Measurements from ENCODE around the gene PCSK1N. TPM values are rescaled to one million over a fixed set of nuclear protein-coding genes. Genes with fewer than 3 reads are reported as not detected.

PCSK1N gene
- total and polyA plus RNA-seq, 9 of the 15 experiments (the other 6 are each of a cell fraction or from before 2014, with no cell fraction given) = 0.07 to 0.55 (median 0.54) TPM; not detected in 6

DNA sequence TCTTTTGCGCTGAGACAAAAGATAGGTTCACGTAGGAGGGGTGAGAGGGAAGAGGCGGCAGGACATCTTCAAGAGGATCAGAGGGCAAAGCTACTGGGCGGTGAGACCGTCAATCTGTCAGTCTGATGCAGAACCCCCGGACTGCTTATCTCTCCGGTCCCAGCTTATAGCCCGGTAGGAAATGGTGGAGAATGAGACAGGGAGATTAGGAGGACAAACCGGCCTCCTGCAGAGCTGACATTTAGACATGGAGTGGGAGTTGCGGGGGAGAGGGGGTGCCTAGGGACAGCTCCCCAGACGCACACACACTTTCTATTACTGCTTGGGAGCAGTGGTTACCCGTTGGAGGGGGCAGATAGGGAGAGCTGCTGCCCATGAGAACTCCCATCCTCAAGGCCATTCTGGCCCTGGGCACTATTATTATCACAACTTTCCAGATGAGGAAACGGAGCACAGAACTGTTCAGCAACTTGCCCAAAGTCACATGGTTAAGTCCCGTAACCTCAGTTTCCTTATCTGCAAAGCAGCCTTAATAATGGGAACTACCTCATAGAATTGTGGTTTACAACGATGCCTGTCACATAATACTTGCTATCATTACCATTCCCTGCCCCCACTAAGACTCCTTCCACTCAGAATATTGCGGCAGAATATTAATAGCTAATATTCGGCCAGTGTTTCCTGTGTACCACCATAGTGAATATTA is 34.7 kb downstream of the PCSK1N start (continued):
- TF ChIP-seq, protein P1, sequence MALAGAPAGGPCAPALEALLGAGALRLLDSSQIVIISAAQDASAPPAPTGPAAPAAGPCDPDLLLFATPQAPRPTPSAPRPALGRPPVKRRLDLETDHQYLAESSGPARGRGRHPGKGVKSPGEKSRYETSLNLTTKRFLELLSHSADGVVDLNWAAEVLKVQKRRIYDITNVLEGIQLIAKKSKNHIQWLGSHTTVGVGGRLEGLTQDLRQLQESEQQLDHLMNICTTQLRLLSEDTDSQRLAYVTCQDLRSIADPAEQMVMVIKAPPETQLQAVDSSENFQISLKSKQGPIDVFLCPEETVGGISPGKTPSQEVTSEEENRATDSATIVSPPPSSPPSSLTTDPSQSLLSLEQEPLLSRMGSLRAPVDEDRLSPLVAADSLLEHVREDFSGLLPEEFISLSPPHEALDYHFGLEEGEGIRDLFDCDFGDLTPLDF (CRISPR knock-in tag; IDR thresholded peaks at IDR 0.05) = no peak
- TF ChIP-seq PHF20 (IDR thresholded peaks at IDR 0.05; ENCODE audit: partially characterized antibody) (no peak), ZNF583 (CRISPR knock-in tag; IDR thresholded peaks at IDR 0.05) (no peak), TCF3 (CRISPR knock-in tag; IDR thresholded peaks at IDR 0.05) (peak; percentile 99), CHD1 (IDR thresholded peaks at IDR 0.05; ENCODE audit: low read length) (peak; percentile 89), MTF1 (CRISPR knock-in tag; IDR thresholded peaks at IDR 0.05; ENCODE audit: borderline replicate concordance) (no peak), TBP (optimal IDR thresholded peaks at IDR 0.05; ENCODE audit: low read depth, low read length) (peak; percentile 62), TOE1 (IDR thresholded peaks at IDR 0.05; ENCODE audit: borderline replicate concordance) (peak; percentile 76), TOE1 (CRISPR knock-in tag; IDR thresholded peaks at IDR 0.05; ENCODE audit: borderline replicate concordance, low read depth) (no peak), FOS (IDR thresholded peaks at IDR 0.05; ENCODE audit: extremely low read depth, insufficient read length) (no peak), SNRNP70 (optimal IDR thresholded peaks at IDR 0.05; ENCODE audit: low read depth, low read length) (no peak), ZNF124 (CRISPR knock-in tag; IDR thresholded peaks at IDR 0.05) (no peak), ZNF586 (CRISPR knock-in tag; conservative IDR thresholded peaks at IDR 0.05) (no peak), ZNF140 (CRISPR knock-in tag; IDR thresholded peaks at IDR 0.05) (no peak), E2F3 (CRISPR knock-in tag; IDR thresholded peaks at IDR 0.05) (0 out of 2 replicates have a peak, but pooled peaks have one; percentile 42), ZNF174 (CRISPR knock-in tag; IDR thresholded peaks at IDR 0.05) (no peak), CAMTA2 (CRISPR knock-in tag; conservative IDR thresholded peaks at IDR 0.05) (no peak), COPS2 (conservative IDR thresholded peaks at IDR 0.05) (no peak), CHD2 (IDR thresholded peaks at IDR 0.05; ENCODE audit: low read depth, low read length) (peak; percentile 29; the same call in 1 of the 2 replicates), GATA2 (CRISPR knock-in tag; IDR thresholded peaks at IDR 0.05) (peak; percentile 99)
- TF ChIP-seq, protein P2, sequence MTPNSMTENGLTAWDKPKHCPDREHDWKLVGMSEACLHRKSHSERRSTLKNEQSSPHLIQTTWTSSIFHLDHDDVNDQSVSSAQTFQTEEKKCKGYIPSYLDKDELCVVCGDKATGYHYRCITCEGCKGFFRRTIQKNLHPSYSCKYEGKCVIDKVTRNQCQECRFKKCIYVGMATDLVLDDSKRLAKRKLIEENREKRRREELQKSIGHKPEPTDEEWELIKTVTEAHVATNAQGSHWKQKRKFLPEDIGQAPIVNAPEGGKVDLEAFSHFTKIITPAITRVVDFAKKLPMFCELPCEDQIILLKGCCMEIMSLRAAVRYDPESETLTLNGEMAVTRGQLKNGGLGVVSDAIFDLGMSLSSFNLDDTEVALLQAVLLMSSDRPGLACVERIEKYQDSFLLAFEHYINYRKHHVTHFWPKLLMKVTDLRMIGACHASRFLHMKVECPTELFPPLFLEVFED (CRISPR knock-in tag; conservative IDR thresholded peaks at IDR 0.05) = no peak
- TF ChIP-seq, protein P3, sequence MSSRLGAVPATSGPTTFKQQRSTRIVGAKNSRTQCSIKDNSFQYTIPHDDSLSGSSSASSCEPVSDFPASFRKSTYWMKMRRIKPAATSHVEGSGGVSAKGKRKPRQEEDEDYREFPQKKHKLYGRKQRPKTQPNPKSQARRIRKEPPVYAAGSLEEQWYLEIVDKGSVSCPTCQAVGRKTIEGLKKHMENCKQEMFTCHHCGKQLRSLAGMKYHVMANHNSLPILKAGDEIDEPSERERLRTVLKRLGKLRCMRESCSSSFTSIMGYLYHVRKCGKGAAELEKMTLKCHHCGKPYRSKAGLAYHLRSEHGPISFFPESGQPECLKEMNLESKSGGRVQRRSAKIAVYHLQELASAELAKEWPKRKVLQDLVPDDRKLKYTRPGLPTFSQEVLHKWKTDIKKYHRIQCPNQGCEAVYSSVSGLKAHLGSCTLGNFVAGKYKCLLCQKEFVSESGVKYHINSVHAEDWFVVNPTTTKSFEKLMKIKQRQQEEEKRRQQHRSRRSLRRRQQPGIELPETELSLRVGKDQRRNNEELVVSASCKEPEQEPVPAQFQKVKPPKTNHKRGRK (tag; IDR thresholded peaks at IDR 0.05) = no peak
- TF ChIP-seq, protein P4, sequence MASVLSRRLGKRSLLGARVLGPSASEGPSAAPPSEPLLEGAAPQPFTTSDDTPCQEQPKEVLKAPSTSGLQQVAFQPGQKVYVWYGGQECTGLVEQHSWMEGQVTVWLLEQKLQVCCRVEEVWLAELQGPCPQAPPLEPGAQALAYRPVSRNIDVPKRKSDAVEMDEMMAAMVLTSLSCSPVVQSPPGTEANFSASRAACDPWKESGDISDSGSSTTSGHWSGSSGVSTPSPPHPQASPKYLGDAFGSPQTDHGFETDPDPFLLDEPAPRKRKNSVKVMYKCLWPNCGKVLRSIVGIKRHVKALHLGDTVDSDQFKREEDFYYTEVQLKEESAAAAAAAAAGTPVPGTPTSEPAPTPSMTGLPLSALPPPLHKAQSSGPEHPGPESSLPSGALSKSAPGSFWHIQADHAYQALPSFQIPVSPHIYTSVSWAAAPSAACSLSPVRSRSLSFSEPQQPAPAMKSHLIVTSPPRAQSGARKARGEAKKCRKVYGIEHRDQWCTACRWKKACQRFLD (CRISPR knock-in tag; IDR thresholded peaks at IDR 0.05) = peak; percentile 96
- TF ChIP-seq, protein P5, sequence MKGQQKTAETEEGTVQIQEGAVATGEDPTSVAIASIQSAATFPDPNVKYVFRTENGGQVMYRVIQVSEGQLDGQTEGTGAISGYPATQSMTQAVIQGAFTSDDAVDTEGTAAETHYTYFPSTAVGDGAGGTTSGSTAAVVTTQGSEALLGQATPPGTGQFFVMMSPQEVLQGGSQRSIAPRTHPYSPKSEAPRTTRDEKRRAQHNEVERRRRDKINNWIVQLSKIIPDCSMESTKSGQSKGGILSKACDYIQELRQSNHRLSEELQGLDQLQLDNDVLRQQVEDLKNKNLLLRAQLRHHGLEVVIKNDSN (CRISPR knock-in tag; IDR thresholded peaks at IDR 0.05) = no peak

All from K562 (cell line).